HUES6 (cell line): ENCODE results near the gene NT5C2.
A peak's percentile ranks its signal among the peaks of the same experiment; 100 is the strongest.
"Not testable (repeated sequence)": the region's sequence is repeated elsewhere in the genome, so short reads cannot be mapped to it uniquely, and the experiment has no call there.

Experiments
- H3K27ac ChIP-seq: 2 replicates; pipeline ENCODE4 v1.7.0; 2013; ENCODE audit warnings: low read depth, mild to moderate bottlenecking, low read length, inconsistent platforms
- H3K27me3 ChIP-seq: 2 replicates; pipeline ENCODE4 v1.6.1; 2013; ENCODE audit warnings: low read length; ENCODE audit not compliant: control insufficient read depth, insufficient read depth
- H3K36me3 ChIP-seq: 2 replicates; pipeline ENCODE4 v1.6.1; 2013; ENCODE audit warnings: low read length; ENCODE audit not compliant: control insufficient read depth, insufficient read depth
- H3K4me1 ChIP-seq: 2 replicates; pipeline ENCODE4 v1.6.1; 2013; ENCODE audit warnings: low read length; ENCODE audit not compliant: control insufficient read depth, insufficient read depth
- H3K4me3 ChIP-seq: 2 replicates; pipeline ENCODE4 v1.5.1; 2013; ENCODE audit warnings: low read depth, low read length
- H3K9ac ChIP-seq: one replicate; pipeline ENCODE4 v1.6.1; 2013; ENCODE audit warnings: mild to moderate bottlenecking, low read length
- H3K9me3 ChIP-seq: 2 replicates; pipeline ENCODE4 v1.6.1; 2013; ENCODE audit warnings: low read depth, low read length; ENCODE audit not compliant: control insufficient read depth, insufficient read depth

Gene NT5C2

DNA sequence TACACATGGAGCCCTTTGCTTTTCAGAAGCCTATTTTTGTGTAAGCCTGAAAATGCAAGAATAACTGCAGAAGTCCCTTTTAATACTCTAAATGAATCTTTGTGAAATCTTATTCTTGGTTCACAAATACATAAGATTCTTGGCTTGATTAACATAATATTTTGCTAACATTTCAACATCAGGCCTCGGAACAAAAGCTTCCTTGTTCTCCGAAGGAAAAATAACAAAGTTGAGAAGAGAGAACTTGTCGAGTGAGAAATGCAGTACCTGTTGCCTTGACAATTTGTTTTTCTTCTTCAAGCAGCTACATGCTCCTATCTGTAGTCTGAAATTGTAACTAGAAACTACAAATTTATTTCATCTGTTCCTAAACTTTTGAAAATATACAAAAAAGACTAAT, 8.5 kb downstream of the NT5C2 start:
- Histone ChIP-seq H3K27ac (no peak overlapping the region), H3K4me1 (peaks cover 23% of the 10 kb centered on the region; the same call in 1 of the 2 replicates), H3K4me3 (no peak overlapping the region), H3K27me3 (no peaks in the 10 kb centered on the region), H3K36me3 (peaks cover 29% of the 10 kb centered on the region), H3K9me3 (no peaks in the 10 kb centered on the region), H3K9ac (no peak overlapping the region)

DNA sequence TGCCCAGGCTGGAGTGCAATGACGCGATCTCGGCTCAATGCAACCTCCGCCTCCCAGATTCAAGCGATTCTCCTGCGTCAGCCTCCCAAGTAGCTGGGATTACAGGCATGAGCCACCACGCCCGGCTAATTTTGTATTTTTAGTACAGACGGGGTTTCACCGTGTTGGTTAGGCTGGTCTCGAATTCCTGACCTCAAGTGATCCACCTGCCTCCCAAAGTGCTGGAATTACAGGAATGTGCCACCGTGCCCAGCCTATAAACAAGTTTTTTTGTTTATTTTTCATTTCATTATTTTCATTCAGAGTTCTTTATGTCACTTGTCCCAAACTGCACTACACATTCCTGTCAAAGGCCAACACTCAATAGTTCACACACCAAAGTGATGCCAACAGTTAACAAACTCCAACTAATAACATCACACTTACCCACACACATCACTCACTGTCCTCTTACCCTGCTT, 9.1 kb downstream of the NT5C2 start:
- not testable (repeated sequence) for H3K4me3 ChIP-seq, H3K9me3 ChIP-seq, H3K27ac ChIP-seq, H3K27me3 ChIP-seq, H3K9ac ChIP-seq
- Histone ChIP-seq H3K4me1 (peaks cover 23% of the 10 kb centered on the region; the same call in 1 of the 2 replicates), H3K36me3 (peaks cover 35% of the 10 kb centered on the region)

GRCh38 chr10:103181244-103181643, 11.8 kb downstream of the NT5C2 start:
- H3K9ac ChIP-seq, result no peak overlapping the region
- H3K9me3 ChIP-seq, result no peaks in the 10 kb centered on the region
- H3K4me3 ChIP-seq, result no peak overlapping the region
- peaks cover 20% of the 10 kb centered on the region; the same call in 1 of the 2 replicates for H3K4me1 ChIP-seq
- no peak overlapping the region for H3K27ac ChIP-seq
- no peaks in the 10 kb centered on the region for H3K27me3 ChIP-seq
- peaks cover 54% of the 10 kb centered on the region for H3K36me3 ChIP-seq

GRCh38 chr10:103180491-103180890, 12.6 kb downstream of the NT5C2 start:
- 0 out of 2 replicates have a peak overlapping the region, but pooled peaks have one; percentile 1 for H3K27ac ChIP-seq
- peaks cover 18% of the 10 kb centered on the region; the same call in 1 of the 2 replicates for H3K4me1 ChIP-seq
- H3K9ac ChIP-seq, result no peak overlapping the region
- no peaks in the 10 kb centered on the region for H3K27me3 ChIP-seq
- peaks cover 58% of the 10 kb centered on the region for H3K36me3 ChIP-seq
- no peak overlapping the region for H3K4me3 ChIP-seq
- H3K9me3 ChIP-seq, result no peaks in the 10 kb centered on the region

GRCh38 chr10:103177123-103177522, 15.9 kb downstream of the NT5C2 start:
- Histone ChIP-seq H3K36me3 (peaks cover 88% of the 10 kb centered on the region), H3K9ac (no peak overlapping the region), H3K27me3 (no peaks in the 10 kb centered on the region), H3K9me3 (no peaks in the 10 kb centered on the region), H3K4me3 (no peak overlapping the region), H3K27ac (no peak overlapping the region), H3K4me1 (peaks cover 5% of the 10 kb centered on the region; the same call in 1 of the 2 replicates)

DNA sequence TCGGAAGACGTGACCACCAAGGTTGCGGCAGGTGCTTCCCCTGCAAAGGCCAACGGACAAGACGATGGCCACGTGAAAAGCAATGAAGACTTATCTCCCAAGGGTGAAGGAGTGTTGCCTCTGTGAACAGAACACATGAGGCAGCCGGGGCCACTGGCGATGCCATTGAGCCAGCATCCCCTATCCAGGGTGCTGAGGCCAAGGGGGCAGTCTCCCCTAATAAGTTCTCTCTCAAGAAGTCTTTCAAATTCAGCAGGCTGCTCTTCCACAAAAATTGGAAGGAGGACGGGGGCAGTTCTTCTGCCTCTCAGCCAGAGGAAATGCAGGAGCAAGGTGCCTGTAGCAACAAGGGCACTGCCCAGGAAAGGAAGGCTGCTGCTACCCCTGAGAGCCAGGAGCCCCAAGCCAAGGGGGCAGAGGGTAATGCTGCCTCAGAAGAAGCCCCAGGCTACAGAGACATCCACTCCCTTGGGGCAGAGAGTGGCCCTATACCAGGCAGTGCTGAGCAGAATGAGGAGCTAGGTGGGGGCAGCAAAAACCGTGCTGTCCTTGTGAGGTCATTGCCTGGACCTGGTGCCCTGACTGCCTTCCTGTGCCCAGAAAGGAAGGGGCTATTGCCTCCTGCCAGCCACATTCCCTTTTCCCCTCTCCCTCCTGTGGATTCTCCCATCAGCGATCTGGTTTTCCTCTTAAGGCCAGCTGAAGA, 17.3 kb downstream of the NT5C2 start:
- H3K9ac ChIP-seq, result no peak overlapping the region
- H3K27me3 ChIP-seq, result no peaks in the 10 kb centered on the region
- H3K27ac ChIP-seq, result no peak overlapping the region
- no peak overlapping the region for H3K4me3 ChIP-seq
- no peaks in the 10 kb centered on the region for H3K9me3 ChIP-seq
- H3K4me1 ChIP-seq, result peaks cover 5% of the 10 kb centered on the region; the same call in 1 of the 2 replicates
- peaks cover 88% of the 10 kb centered on the region for H3K36me3 ChIP-seq

DNA sequence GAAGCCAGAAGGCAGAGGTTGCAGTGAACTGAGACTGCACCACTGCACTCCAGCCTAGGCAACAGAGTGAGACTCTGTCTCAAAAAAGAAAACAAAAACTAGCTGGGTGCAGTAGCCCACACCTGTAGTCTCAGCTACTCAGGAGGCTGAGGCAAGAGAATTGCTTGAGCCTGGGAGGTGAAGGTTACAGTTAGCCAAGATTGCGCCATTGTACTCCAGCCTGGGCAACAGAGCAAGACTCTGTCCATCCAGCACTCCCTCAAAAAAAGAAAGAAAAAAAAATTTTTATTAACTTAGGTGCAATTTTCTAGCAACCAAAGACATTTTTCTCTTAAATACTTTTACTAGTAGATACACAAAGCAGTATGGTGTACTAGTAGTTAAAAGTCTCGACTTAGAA, 18.7 kb downstream of the NT5C2 start:
- H3K27ac ChIP-seq, H3K4me3 ChIP-seq, H3K9me3 ChIP-seq, H3K9ac ChIP-seq, H3K27me3 ChIP-seq, H3K4me1 ChIP-seq: not testable (repeated sequence)
- peaks cover 85% of the 10 kb centered on the region for H3K36me3 ChIP-seq

DNA sequence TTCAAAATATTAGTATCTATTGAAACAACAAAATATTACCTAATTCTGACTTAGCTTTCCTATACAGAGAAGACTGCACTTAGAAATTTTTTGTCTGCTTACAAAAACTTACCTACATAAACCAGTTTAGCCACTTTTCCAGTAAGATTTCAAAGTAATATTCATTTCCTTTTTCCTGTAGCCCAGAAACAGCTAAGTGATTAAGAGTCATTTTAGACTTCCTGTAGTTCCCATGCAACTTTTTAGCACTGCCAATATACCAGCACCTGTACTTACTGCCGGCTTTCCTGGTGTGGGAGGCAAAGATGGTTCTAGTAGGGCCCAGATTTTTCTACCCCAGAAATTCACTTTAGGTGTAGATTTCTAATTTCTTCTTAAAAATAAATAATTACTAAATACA, 21.8 kb downstream of the NT5C2 start:
- H3K9me3 ChIP-seq, result no peaks in the 10 kb centered on the region
- no peak overlapping the region for H3K27ac ChIP-seq
- peaks cover 2% of the 10 kb centered on the region; the same call in 1 of the 2 replicates for H3K4me1 ChIP-seq
- peaks cover 76% of the 10 kb centered on the region for H3K36me3 ChIP-seq
- H3K4me3 ChIP-seq, result no peak overlapping the region
- H3K9ac ChIP-seq, result no peak overlapping the region
- no peaks in the 10 kb centered on the region for H3K27me3 ChIP-seq

DNA sequence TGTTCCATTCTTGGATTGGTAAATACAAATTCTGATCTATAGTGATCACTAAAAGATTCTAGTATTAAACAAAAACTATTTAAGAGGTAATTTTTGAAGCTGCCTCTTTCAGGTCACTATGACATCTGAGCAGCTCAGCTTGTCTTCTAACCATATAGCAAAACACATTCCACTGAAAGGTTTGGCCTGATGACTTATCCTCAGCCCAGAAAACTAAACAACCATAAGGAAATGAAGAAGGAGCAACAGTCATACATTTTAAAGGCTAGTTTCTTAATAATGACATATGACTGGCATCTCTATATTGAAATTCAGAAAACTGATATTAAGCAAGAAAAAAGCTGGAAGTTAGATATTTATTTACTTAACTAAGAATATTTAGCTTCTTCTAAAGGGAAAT, 24.6 kb downstream of the NT5C2 start:
- H3K9me3 ChIP-seq, result no peaks in the 10 kb centered on the region; the same call in 1 of the 2 replicates
- no peaks in the 10 kb centered on the region for H3K27me3 ChIP-seq
- H3K4me1 ChIP-seq, result no peaks in the 10 kb centered on the region
- H3K4me3 ChIP-seq, result no peak overlapping the region
- no peak overlapping the region for H3K27ac ChIP-seq
- no peak overlapping the region for H3K9ac ChIP-seq
- peaks cover 61% of the 10 kb centered on the region for H3K36me3 ChIP-seq

DNA sequence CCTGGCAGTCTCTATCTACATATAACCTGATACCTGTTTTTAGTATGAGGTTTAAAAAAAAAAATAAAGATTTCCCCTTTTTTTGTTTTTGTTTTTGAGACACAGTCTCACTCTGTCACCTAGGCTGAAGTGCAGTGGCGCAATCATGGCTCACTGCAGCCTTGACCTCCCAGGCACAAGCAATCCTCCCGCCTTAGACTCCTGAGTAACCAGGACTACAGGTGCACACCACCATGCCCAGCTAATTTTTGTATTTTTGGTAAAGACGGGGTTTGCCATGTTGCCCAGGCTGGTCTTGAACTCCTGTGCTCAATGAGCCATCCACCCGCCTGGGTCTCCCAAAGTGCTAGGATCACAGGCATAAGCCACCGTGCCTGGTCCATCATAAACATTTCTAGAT, 25.5 kb downstream of the NT5C2 start:
- peaks cover 59% of the 10 kb centered on the region for H3K36me3 ChIP-seq

DNA sequence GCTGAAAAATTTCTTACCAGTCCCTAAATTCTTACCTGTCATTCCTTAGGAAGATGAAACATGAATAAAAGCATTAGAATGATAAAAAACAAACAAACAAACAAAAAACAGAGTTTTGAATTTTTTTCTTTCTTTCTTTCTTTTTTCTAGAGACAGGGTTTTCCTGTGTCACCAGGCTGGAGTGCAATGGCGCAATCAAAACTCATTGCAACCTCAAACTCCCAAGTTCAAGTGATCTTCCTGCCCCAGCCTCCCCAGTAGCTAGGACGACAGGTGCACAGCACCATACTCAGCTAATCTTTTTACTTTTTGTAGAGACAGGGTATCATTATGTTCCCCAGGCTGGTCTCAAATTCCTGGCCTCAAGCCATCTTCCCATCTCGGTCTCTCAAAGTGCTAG, 26.5 kb downstream of the NT5C2 start:
- Histone ChIP-seq H3K27ac (no peak overlapping the region), H3K36me3 (peaks cover 57% of the 10 kb centered on the region), H3K4me3 (no peak overlapping the region), H3K4me1 (no peaks in the 10 kb centered on the region), H3K9ac (no peak overlapping the region), H3K27me3 (no peaks in the 10 kb centered on the region), H3K9me3 (peaks cover 3% of the 10 kb centered on the region; the same call in 1 of the 2 replicates)

More for the DNA sequence above, 25.5 kb downstream of the NT5C2 start:
- not testable (repeated sequence) for H3K27me3 ChIP-seq, H3K9me3 ChIP-seq, H3K9ac ChIP-seq, H3K27ac ChIP-seq, H3K4me3 ChIP-seq, H3K4me1 ChIP-seq
